Measurements from ENCODE around the gene AMTN.
A peak's percentile ranks its signal among the peaks of the same experiment; 100 is the strongest.
"Not testable (repeated sequence)": the region's sequence is repeated elsewhere in the genome, so short reads cannot be mapped to it uniquely, and the experiment has no call there.

AMTN gene, protein sequence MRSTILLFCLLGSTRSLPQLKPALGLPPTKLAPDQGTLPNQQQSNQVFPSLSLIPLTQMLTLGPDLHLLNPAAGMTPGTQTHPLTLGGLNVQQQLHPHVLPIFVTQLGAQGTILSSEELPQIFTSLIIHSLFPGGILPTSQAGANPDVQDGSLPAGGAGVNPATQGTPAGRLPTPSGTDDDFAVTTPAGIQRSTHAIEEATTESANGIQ

DNA sequence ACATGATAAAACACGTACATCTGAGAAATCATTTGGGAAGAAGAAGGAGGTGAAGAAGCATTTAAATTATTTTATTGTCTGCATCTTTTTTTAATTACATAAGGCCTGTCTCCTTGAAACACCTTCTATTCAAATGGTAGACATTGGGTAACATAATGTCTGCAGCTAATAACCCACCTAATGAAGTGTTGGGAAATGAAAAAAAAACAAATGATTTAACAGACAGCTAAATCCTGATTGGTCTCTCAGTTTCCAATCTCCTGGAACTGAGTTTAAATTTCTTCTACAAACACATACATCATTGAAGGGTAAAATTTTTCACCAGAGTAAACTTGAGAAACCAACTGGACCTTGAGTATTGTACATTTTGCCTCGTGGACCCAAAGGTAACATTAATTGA lies at the start of gene AMTN:
Gene AMTN (plus strand): TSS at position 301 of the 400 bp plus-strand sequence. CDS start 209 bp downstream, outside the sequence.
- DNase-seq: no peak

DNA sequence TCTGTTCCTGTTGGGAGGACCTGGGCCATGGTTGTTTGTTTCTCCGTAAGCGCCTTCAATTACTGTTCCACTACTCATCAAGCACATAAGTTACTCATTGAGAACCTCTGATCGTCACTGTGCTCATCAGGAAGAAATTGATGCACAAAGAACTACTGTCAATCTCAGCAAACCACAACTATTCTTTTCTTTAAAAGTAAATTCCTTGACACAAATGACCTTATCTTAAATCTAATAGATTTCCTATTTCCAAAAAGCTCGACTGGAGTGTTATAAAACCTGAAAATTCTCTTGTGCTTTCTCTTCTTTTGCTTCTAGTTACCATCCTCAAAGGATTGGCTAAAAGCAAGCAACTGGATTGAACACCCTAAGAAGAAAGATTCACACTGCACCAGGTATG lies 46.5 kb upstream of the AMTN start, which contains the start of gene MUC7:
Gene MUC7 (plus strand): TSS at position 301 of the 400 bp plus-strand sequence. CDS start 1,825 bp downstream, outside the sequence.
- DNase-seq: no peak

DNA sequence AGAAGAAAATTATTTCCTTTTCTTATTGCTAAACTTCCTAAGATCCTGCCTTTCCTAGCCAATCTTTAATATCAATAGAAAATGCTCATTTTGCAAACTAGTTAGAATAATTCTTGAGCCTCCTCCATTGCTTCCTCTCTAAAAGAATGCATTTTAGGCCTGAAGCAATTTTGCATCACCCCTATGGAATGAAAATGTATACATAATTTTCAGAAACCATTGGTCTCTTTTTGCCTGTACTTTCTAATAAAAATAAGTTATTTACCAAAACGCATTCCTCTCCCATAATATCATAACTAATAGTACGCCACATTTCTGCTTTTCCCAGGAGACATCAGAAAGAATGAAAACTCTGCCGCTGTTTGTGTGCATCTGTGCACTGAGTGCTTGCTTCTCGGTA lies 44.7 kb upstream of the AMTN start:
- DNase-seq: no peak

DNA sequence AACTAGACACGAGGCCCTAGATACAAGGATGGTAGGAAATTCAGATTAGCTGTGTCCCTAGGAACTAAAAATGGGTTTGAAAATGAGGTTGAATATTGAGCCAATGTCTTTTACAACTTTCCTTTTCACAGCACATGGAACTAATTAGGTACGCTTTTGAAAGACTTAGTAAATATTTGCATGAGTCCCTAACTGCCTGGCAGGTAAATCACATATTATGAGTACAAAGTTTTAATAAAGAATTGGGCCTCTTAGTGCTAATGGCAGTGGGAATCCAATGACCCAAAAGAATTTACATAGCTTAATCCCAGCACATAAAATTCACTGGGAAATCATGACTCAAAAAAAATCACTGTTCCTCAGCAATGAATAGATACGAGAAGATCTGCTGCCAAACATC lies 29.6 kb upstream of the AMTN start:
- DNase-seq: no peak

DNA sequence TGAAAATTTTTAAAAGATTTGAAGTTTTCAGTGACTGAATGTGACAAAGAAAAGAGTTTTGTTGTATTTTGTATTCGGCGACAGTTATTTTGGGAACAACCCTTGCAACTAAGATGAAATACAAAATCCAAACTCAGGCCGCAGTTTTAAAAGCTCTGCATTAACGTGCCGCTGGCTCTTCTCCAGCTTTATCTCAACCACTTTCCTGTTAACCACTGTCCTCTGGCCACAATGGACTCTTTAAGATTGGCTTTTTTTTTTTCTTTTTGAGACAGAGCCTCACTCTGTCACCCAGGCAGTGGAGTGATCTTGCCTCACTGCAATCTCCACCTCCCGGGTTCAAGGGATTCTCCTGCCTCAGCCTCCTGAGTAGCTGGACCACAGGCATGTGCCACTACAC lies 22.1 kb upstream of the AMTN start:
- DNase-seq: peak; percentile 52

DNA sequence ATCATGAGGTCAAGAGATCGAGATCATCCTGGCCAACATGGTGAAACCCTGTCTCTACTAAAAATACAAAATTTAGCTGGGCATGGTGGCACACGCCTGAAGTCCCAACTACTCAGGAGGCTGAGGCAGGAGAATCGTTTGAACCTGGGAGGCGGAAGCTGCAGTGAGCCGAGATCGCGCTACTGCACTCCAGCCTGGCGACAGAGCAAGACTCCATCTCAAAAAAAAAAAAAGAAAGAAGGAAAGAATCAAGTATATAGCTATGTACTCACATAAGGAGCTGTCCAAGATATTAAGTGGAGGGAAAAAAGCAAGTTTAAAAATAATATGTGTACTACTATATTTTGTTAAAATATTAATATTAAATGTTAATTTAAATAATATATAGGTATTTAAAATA lies 16.5 kb upstream of the AMTN start:
- not testable (repeated sequence) for DNase-seq

DNA sequence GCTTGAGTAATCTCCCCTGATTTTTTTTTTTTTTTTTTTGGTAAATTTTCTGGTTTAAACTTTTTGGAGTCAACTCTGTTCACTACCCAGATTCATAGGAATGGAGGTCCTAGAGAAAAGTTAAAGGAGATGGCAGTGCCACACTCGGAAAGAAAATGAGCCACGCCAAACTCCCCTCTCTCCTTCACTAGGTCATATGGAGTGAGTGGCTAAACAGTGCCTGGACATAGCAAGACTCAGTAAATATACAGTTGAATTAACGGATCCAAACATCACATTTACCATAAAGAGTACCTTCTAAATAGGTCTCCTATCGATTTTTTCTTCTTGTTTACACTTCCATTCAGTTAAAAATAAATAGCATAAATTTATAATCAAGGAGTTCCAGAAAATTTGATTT lies 13.6 kb upstream of the AMTN start:
- DNase-seq: no peak

DNA sequence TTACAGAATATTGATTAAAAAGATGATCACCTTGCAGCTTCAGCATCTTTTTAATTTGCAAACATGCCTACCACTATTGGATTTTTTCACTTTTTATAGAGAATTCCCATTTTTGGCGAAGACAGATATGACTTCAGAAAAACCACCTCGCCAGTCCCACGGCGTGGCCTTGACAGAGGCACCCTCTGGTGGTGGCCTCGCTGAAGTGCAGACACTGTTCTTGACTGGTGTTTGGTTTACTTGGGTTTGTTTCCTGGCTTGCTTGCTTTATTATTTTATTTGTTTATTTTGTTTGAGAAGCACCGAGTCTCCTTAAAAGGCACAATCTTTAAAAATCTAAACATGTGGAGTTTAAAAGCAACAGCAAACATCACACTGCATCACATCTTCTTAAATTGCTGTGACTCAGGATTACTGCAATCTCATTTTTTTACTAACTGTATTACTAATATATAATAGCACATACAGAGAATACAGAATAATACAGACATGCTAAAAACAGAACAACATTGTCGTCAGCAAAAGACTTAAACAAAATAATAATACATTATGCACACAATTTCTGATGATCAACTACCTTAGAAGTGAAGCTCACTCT lies 13.1 kb upstream of the AMTN start:
- peak; percentile 76 for DNase-seq

DNA sequence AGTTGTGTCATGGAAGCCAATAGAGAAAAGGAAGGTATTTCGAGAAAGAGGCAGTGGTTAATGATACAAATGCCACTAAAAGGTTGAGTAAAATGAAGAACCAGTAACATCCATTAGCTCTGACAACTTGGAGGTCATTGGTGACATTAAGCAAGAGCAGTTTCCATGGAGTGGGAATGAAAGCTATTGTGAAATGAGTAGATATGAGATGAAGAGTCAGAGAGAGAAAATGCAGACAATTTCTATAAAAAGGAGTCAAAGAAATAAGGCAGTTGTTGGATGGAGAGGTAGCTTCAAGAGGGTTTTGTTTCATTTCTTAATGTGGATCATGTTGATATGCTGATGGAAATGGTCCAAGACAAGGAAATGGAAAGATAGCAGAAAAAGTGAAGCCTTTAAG lies 9.6 kb upstream of the AMTN start:
- no peak for DNase-seq

DNA sequence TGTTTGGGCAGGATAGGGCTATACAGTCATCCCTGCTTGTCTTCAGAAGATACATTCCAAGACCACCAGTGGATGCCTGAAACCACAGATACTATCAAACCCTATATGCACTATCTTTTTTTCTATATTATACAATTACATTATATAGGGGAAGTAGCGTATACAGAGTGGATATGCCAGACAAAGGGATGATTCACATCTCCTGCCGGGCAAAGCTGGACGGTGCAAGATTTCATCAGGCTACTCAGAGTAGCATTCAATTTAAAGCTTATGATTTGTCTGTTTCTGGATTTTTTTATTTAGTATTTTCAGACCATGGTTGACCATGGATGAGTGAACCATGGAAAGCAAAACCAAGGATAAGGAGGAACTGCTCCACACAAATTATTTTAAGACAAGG lies 7.0 kb upstream of the AMTN start:
- DNase-seq: peak; percentile 38

DNA sequence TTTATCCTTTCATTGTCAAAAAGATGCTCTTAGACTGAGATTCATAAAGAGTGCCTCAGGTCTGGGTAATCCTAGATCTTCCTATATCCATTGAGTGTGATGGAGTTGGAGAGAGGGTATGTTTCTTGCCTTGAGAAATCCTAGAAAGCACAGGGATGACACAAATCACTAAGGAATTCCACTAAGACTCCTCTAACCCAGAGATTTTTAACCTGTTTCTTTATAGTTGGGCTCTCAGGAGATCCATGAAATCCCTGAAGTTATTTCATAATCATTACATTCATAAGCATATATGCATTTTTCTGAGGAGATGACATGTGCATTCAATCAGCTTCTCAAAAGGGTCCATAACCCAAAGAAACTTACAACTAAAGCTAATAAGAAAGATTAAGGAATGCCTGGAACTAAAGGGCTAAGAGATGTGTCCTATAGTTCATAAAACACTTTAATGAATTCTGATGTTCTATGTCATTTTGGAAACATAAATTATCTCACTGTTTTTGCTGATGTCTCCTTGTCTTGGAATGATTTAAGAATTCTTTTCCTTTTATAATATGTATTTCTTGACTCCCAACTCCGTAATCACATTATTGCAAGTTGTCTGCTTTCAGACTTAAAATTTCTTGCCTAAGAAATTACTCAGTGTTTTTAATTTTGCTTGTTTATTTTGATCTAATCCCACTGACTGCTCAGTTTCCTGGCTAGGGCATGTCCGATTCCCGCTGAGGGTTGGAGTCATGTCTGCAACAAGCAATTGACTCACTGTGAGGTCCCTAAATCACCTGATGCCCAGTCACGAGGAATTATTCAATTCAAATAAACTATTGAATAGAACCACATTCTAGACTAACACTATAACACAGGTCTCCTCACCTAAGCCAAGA lies 2.8 kb upstream of the AMTN start:
- DNase-seq: no peak

DNA sequence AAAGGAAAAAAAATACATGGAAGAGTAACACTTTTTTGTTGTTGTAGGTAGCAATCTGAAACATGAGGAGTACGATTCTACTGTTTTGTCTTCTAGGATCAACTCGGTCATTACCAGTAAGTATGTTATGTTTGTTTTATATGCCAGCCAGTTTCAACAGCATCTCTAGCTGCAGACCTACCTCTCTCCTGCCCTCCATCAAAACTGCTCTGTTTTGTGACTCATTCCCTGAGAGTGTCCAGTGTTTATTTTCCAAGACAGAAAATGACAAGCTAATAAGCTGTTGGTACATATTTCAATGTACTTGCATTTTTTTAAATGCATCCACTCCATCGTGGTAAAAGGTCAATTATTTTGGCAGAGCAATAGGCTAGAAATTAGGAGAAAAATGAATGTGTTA lies 347 bp downstream of the AMTN start:
- DNase-seq: no peak

DNA sequence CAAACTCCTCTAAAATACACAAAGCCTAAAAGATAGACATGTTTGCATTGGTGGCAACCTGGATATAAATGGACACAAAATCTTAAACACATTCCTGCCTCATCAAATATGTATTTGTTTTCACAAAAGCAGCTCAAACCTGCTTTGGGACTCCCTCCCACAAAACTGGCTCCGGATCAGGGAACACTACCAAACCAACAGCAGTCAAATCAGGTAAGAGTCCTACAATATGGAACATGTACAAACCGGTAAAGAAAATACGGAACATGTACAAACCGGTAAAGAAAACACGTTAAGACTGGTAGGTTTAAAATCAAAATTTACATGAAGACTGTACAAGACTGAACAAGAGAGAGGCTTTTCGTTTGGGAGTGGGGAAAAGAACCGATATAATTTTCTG lies 4.3 kb downstream of the AMTN start:
- DNase-seq: no peak

DNA sequence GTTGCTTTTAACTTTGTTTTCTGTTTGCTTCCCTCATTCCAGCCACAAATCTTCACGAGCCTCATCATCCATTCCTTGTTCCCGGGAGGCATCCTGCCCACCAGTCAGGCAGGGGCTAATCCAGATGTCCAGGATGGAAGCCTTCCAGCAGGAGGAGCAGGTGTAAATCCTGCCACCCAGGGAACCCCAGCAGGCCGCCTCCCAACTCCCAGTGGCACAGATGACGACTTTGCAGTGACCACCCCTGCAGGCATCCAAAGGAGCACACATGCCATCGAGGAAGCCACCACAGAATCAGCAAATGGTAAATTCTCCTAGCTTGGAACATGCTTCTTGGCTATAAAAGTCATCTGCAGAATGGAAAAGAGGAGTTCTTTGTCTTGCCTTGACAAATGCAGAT lies 12.6 kb downstream of the AMTN start:
- no peak for DNase-seq

DNA sequence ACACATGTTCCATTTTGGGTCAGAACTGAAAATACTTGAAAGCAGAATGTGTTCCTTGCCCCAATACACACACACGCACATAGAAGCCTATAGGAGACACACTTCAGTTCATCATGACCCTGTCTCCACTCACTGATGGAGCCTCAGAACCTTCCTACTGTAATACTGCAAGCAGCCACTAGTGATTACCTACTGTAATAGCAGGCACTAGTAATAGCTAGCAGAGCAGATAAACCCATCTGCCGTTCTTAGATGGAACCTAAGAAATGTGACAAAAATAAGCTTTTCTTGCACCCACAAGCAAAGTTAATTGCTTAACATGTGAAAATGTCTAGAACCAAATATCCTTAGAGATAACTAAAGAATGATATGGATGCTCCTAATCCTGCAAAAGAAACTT lies 13.6 kb downstream of the AMTN start:
- DNase-seq: peak; percentile 9

DNA sequence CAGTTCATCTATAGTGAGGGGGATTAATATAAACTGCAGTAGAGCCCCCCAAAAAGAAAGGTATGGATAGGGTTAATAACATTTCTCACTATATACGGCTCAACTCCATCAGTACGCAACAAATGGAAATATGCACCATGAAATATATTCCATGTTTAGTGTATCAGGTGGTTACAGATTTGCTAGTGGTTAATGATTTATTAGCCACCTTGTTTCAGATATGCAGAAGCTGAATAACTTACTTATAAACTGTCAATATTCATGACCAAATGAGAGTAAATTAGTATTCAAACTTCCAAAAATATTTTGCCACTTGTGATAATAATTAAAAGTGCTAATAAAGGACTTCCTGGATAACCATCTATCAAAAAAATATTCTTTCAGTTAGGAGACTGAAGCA lies 14.8 kb downstream of the AMTN start:
- DNase-seq: no peak

DNA sequence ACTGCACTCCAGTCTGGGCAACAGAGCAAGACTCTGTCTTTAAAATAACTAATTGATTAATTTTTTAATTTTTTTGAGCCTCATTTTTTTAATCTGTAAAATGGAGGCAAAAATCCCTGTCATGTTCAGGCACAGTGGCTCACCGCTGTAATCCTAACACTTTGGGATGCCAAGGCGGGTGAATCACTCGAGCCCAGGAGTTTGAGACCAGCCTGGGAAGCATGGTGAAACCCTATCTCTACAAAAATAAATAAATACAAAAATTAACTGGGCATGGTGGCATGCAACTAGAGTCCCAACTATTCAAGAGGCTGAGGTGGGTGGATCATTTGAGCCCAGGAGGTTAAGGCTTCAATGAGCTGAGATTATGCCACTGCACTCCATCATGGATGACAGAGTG lies 15.4 kb downstream of the AMTN start:
- no peak for DNase-seq

DNA sequence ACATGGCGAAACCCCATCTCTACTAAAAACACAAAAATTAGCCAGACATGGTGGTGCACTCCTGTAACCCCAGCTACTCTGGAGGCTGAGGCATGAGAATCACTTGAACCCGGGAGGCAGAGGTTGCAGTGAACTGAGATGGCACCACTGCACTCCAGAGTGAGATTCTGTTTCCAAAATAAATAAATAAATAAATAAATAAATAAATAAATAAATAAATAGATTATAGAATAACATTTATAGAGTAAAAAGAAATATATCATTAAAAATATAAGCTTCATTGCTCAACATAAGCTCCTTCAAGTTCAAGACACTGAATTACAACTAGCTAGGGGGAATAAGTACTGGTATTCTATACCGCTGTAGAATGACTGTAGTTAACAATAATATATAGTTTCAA lies 16.5 kb downstream of the AMTN start:
- not testable (repeated sequence) for DNase-seq

DNA sequence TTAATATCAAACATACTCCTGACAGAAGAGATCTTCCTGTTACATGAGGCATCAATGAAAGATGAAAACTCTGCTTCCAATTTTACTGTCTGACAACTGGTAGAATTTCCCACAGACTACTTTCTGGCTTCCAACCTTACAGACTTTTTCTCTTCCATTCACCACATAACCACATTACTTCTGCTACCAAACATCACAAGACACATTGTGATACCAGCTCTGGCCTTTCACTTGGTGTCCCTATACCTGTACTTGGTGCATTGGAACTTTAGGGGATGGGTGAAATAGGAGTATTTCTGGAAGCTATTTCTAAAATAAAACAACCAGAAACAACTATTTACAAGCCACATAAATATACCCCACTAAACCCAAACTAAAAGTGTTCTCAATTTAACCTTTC lies 20.5 kb downstream of the AMTN start:
- DNase-seq: no peak

DNA sequence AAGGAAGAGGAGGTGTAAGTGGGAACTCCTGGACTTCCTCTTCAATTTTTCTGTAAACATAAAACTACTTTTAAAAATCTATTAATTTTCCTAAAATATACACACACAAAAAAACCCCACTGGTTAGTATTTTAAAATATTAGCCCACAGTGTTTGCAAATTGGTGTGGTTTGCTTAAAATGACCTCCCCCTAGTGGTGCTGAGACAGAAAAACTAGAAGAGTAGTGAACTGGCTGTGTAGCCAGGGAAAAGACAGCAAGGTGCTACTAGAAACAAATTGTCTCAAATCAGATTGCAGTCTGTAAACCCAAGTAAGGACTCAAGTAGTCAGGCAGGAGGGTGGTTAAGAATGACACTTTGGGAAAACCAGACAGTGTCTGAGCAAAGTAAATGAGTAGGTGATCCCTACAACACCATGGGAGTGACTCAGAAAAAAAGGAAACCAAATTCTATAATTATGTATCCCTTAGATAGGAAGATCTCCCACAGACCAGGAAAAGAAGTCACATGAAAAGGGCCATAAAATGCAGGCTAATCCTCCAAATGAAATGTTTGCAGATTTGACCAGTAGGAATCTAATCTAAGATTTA lies 26.0 kb downstream of the AMTN start:
- peak; percentile 51 for DNase-seq

DNA sequence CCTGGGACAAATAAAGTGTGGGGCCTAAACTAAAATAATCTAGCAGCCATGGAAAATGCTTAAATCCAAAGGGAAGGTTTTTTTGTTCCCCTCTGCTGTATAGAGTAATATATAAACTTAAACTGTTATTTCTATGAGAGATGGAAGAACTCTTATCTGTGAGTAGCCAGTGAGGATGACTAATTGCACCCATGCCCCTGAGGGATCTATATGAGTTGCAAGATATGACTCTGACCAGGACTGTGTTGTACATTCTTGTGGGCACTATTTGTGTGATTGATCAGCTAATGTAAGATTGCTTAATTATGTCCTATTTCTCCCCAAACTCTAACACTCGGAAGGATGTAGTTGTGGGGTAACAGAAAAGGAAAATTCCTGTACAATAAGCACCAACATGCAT lies 38.5 kb downstream of the AMTN start:
- DNase-seq: peak; percentile 56

DNA sequence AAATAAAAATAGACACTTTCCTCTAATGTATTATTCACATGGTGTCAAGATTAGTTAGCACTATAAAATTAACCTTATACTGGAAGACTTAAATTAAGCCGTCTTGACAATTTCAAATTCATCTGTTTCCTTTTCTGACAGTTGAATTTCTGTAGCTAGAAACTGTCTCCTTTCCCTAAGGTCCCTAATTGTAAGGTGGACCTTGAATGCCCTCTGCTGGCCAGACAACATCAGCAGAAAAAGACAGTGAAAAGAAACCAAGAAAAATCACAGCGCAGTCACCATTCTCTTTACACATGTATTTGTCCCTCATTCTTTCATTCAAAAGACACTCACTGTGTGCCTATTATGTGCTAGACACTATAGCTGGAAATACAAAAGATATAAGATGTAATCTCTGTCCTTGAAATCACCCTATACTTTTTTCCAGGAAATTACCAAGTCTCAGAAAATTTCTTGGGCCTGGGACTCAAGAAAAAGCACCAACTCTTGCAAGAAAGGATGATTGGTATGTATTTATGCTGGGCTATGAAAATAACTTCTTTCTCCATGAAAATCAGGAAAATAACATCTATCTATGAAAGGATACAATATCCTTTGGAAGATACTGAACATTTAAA lies 41.0 kb downstream of the AMTN start:
- peak; percentile 81 for DNase-seq

DNA sequence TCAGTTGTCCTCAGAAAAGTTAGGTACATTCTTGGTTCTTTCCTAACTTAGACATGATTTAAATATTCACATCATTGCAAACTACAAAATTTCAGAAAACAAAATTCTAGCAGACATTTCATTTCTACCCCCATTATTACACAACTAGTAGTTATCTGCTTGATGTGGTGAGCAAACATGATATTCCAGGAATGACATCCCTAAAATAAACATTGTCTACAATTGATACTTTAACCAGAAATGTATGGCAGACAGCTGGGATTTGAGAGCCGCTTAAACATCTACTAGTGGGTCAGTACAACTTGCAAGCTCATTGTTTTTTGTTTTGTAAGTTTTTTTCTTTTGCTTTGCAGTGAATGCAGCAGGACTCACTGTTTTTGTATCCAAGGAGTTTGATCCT lies 41.6 kb downstream of the AMTN start:
- no peak for DNase-seq
